ENCODE results near the gene COQ8B. TPM values are rescaled to one million over a fixed set of nuclear protein-coding genes. Genes with fewer than 3 reads are reported as not detected.

Gene COQ8B
- total RNA-seq, 1 experiment from 2014 or later, result 57.7 TPM

DNA sequence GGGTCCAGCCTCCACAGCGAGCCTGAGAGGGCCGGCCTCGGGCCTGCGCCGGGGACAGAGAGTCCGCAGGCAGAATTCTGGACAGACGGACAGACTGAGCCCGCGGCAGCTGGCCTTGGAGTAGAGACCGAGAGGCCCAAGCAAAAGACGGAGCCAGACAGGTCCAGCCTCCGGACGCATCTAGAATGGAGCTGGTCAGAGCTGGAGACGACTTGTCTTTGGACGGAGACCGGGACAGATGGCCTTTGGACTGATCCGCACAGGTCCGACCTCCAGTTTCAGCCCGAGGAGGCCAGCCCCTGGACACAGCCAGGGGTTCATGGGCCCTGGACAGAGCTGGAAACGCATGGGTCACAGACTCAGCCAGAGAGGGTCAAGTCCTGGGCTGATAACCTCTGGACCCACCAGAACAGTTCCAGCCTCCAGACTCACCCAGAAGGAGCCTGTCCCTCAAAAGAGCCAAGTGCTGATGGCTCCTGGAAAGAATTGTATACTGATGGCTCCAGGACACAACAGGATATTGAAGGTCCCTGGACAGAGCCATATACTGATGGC is 716 bp upstream of the COQ8B start:
- H2AFZ ChIP-seq, result no peak overlapping the region
- peak; percentile 19 to 38 for DNase-seq
- H3K36me3 ChIP-seq (ENCODE audit: low read depth), result peaks cover 12% of the 10 kb centered on the region; the same call in 1 of the 2 replicates
- H4K20me1 ChIP-seq (ENCODE audit: insufficient read depth), result peaks cover 16% of the 10 kb centered on the region
- intact Hi-C loops (cut with micrococcal nuclease; ENCODE audit: unreplicated experiment), result loop anchor here (5.0 kb wide), 3 partner anchors 105 to 510 kb away; partner anchors contain the start of gene SERTAD1
- ChIA-PET CTCF (interaction anchor here (0.6 kb wide), 1 partner anchor 297 kb away, joined by 4 read pairs; no protein-coding TSS in a partner anchor), POLR2A (ENCODE audit: unreplicated experiment) (interaction anchor here (0.5 to 1.9 kb wide), 4 partner anchors 19 to 145 kb away, joined by 3 to 10 read pairs (median 6); partner anchors contain the start of gene RAB4B)
- no TSS peak for BruUV-seq (replicated peaks)
- H3K9me3 ChIP-seq (ENCODE audit: insufficient read depth, low read depth), result no peaks in the 10 kb centered on the region
- peaks cover 33% of the 10 kb centered on the region for H3K4me1 ChIP-seq (replicated peaks; ENCODE audit: insufficient read depth)
- H3K9me2 ChIP-seq (ENCODE audit: insufficient read depth), result no peaks in the 10 kb centered on the region
- no peaks in the 10 kb centered on the region for H3K27me3 ChIP-seq (ENCODE audit: insufficient read depth, low read depth)
- peak overlapping the region; percentile 75 for H3K4me3 ChIP-seq
- peak overlapping the region; percentile 98 for H3K4me2 ChIP-seq
- peak overlapping the region; percentile 99 for H3K27ac ChIP-seq
- peaks cover 53% of the 10 kb centered on the region for H3K79me2 ChIP-seq (ENCODE audit: low read depth)
- peaks cover 27% of the 10 kb centered on the region for H3F3A ChIP-seq (ENCODE audit: insufficient read depth, low read depth)
- no peak for TF ChIP-seq EZH2 (IDR thresholded peaks at IDR 0.05; ENCODE audit: low read depth)
- TF ChIP-seq, protein P1, sequence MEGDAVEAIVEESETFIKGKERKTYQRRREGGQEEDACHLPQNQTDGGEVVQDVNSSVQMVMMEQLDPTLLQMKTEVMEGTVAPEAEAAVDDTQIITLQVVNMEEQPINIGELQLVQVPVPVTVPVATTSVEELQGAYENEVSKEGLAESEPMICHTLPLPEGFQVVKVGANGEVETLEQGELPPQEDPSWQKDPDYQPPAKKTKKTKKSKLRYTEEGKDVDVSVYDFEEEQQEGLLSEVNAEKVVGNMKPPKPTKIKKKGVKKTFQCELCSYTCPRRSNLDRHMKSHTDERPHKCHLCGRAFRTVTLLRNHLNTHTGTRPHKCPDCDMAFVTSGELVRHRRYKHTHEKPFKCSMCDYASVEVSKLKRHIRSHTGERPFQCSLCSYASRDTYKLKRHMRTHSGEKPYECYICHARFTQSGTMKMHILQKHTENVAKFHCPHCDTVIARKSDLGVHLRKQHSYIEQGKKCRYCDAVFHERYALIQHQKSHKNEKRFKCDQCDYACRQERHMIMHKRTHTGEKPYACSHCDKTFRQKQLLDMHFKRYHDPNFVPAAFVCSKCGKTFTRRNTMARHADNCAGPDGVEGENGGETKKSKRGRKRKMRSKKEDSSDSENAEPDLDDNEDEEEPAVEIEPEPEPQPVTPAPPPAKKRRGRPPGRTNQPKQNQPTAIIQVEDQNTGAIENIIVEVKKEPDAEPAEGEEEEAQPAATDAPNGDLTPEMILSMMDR (conservative IDR thresholded peaks at IDR 0.05), result no peak

DNA sequence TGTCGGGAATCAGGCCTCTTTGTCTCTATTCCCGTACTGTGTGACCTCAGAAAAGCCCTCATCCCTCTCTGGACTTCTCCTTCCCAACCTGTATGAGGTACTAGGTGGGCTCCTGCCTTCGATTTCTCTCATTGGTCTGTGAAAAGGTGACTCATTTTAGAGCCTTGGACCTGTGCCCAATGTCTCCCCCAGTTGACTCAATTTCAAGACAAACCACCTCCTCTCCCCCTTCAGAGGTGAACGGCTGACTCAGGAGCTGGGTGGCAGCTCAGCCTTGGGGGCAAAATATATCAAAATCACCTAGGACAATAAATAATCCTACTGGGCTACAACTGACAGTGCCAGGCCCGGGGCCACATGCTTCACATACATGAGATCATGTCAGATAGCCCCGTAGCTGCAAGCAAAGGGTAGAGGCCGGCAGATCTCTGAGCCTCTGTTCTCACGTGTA is 630 bp downstream of the COQ8B start:
- ChIA-PET CTCF (no interaction called here), POLR2A (ENCODE audit: unreplicated experiment) (interaction anchor here (0.5 to 1.9 kb wide), 4 partner anchors 10 to 112 kb away, joined by 4 to 11 read pairs (median 10); partner anchors contain the start of genes ACTMAP and RAB4B)
- Histone ChIP-seq H3F3A (ENCODE audit: insufficient read depth, low read depth) (peaks cover 27% of the 10 kb centered on the region), H3K4me2 (peak overlapping the region; percentile 84), H3K4me1 (replicated peaks; ENCODE audit: insufficient read depth) (peaks cover 23% of the 10 kb centered on the region), H3K79me2 (ENCODE audit: low read depth) (peaks cover 39% of the 10 kb centered on the region), H3K9me3 (ENCODE audit: insufficient read depth, low read depth) (no peaks in the 10 kb centered on the region), H2AFZ (no peak overlapping the region), H3K27ac (peak overlapping the region; percentile 99), H3K27me3 (ENCODE audit: insufficient read depth, low read depth) (no peaks in the 10 kb centered on the region), H4K20me1 (ENCODE audit: insufficient read depth) (peaks cover 4% of the 10 kb centered on the region), H3K4me3 (peak overlapping the region; percentile 75), H3K9me2 (ENCODE audit: insufficient read depth) (no peaks in the 10 kb centered on the region), H3K36me3 (ENCODE audit: low read depth) (peaks cover 10% of the 10 kb centered on the region; the same call in 1 of the 2 replicates)
- peak in 1 of 2 experiments; percentile 91 for DNase-seq
- intact Hi-C loops (cut with micrococcal nuclease; ENCODE audit: unreplicated experiment), result loop anchor here (1.0 to 5.0 kb wide), 6 partner anchors 34 to 511 kb away; partner anchors contain the start of genes ACTMAP and SERTAD1
- no peak for TF ChIP-seq EZH2 (IDR thresholded peaks at IDR 0.05; ENCODE audit: low read depth)
- TF ChIP-seq, protein P1 (conservative IDR thresholded peaks at IDR 0.05), result 0 out of 2 replicates have a peak, but pooled peaks have one; percentile 31
- BruUV-seq (replicated peaks), result no TSS peak

DNA sequence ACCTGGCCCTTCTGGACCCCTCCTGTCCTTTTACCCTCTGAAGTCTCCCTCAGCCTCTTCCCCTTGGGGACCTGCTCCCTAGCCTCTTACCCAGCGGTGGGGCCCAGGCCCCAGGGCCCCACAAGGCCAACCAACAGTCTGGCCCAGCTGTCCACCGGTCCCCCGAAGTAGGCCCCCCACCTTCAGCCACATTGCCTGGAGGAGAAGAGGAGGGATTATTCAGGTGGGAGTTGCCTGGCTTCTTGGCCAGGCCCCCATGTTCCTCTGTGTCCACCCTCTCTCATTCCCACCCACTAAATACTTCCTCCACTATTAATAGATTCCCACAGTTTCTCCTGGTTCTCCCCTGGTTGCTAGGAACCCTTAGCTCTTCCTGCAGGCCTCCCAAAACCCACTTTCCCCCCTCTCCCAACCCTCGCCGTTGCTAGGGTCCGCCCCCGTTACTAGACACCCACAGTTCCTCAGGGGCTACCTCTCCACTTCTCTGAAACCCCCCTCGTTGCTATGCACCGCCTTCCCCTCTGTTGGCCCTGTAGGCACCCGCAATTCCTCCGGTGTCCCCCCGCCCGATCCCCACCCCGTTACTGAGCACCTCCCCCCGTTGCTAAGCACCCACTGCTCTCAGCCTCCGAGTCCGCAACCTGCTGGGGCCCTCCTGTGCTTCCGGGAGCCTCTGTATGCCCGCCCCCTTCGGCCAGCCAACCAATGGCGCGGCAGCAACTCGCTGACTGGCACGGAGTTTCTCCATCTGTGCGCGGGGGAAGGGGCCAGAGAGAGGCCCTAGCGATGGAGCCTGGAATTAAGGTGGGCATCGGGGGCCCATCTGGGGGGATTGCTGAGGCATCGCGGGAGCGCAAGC is 2.0 kb downstream of the COQ8B start:
- Histone ChIP-seq H2AFZ (no peak overlapping the region), H3K4me2 (peak overlapping the region; percentile 84), H3K36me3 (ENCODE audit: low read depth) (0 out of 2 replicates have a peak, but pooled peaks cover 6% of the 10 kb centered on the region), H3K27ac (peak overlapping the region; percentile 99), H3K9me3 (ENCODE audit: insufficient read depth, low read depth) (no peaks in the 10 kb centered on the region), H3K4me1 (replicated peaks; ENCODE audit: insufficient read depth) (peaks cover 10% of the 10 kb centered on the region), H3K4me3 (peak overlapping the region; percentile 75), H3F3A (ENCODE audit: insufficient read depth, low read depth) (peaks cover 27% of the 10 kb centered on the region), H4K20me1 (ENCODE audit: insufficient read depth) (no peaks in the 10 kb centered on the region), H3K9me2 (ENCODE audit: insufficient read depth) (no peaks in the 10 kb centered on the region), H3K79me2 (ENCODE audit: low read depth) (peaks cover 25% of the 10 kb centered on the region), H3K27me3 (ENCODE audit: insufficient read depth, low read depth) (no peaks in the 10 kb centered on the region)
- POLR2A ChIA-PET (ENCODE audit: unreplicated experiment), result interaction anchor here (0.5 to 0.6 kb wide), 2 partner anchors 36 to 686 kb away, joined by 3 to 5 read pairs; partner anchors contain the start of gene ACTMAP
- TF ChIP-seq, protein P1 (conservative IDR thresholded peaks at IDR 0.05), result no peak
- TF ChIP-seq EZH2 (IDR thresholded peaks at IDR 0.05; ENCODE audit: low read depth), result no peak
- peak; percentile 82 to 94 for DNase-seq
- CTCF ChIA-PET, result no interaction called here
- intact Hi-C loops (cut with micrococcal nuclease; ENCODE audit: unreplicated experiment), result loop anchor here (1.0 to 5.0 kb wide), 6 partner anchors 24 to 513 kb away; partner anchors contain the start of genes EGLN2, NUMBL and SERTAD1
- BruUV-seq (replicated peaks), result no TSS peak
